GM21423 (cell line): ENCODE measurements around the gene DNAJC19.
A peak's percentile ranks its signal among the peaks of the same experiment; 100 is the strongest.

Experiments used
- ATAC-seq: cut with Tn5 transposase; IDR thresholded peaks from one replicate; pipeline ENCODE4 v1.9.1; 2021; ENCODE audit warnings: mild to moderate bottlenecking, moderate library complexity; ENCODE audit not compliant: unreplicated experiment

DNAJC19 gene

DNA sequence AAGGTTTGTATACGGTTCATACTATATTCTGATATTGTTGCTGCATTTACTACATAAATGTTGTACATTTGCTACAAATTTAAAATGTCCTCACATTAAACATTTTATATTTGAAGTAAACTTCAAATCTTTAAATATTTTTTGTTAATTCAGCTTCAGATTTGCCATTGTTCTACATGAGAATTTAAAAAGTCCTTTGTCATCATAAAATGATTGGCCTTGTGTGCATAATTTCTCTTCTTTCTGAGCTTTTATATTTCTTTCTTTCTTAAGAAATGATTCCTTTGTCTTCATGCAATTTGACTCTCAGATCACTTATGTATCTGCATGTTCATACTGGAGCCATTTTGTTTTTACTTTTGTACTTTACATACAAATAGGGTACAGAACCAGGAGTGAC lies 28.0 kb downstream of the DNAJC19 start:
- no peak for ATAC-seq

DNA sequence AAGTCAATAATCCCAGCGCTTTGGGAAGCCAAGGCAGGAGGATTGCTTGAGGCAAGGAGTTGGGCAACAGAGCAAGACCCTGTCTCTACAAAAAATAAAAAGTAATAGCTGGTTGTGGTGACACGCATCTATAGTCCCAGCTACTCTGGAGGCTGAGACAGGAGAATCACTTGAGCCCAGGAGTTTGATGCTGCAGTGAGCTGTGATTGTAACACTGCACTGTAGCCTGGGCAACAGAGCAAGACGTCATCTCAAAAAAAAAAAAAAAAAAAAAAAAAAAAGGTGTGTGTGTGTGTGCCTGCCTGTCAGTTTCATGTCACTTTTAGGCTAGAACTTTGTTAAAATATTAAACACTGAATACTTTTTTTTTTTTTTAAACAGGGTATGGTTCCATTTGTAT lies 28.4 kb downstream of the DNAJC19 start:
- ATAC-seq, result no peak

DNA sequence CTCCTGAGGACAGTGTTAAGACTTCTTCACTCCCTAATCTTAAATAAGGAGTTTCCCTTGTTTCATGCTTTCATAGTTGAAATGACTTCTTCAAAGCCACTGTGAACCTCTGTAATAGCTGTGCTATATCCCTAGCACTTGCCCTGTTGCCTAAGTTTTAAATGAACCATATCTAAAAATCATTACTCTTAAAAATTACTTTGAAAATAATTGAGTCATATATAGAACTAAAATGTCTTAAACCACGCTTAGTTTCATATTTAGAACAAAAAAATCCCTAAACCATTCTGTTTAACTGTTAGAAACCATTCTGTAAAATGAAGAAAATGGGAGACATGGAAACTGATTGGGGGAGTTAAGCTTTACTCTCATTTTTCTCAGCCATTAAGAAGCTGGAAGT lies 29.8 kb downstream of the DNAJC19 start:
- ATAC-seq, result no peak

DNA sequence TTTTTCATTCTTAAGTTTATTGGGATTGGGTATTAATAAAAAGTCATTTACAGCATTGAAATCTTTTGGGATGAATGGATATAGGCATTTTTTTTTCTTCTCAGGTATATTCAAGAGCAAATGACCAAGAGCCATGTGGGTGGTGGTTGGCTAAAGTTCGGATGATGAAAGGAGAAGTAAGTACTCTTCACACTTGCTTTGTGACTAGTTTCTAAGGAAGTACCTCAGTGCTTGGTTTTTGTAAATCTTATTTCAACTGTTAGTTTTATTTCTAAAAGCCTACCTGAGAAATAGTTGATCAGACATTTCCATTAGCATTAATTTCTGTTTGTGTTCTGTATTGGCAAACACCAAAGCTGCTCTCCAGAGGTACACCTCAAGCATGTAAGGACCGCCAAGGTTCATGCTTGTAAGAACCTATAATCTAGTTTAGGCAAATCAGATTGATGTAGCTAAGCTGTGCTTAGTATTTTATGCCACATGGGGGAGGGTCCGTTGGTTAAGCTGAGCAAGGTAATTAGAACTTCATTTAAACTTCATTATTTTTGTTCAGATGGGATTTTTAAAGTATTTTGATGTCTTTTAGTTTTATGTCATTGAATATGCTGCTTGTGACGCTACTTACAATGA lies 41.7 kb downstream of the DNAJC19 start:
- peak; percentile 58 for ATAC-seq

DNA sequence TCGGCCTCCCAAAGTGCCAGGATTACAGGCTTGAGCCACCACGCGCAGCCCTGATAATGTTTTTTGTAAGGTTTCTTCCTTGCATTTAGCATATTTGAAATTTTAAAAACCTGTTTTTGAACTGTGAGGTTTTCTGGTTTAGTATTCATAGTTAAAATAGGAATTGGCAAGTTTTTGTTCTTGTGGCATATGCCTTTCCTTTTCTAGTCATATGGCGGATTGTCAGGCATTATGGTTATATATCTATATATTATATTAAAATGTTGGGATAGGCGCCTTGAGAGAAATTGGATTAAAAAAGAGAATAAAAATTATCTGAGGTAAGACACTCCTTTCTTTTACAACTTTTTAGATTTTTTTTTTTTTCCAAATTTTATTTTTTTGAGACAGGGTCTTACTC lies 48.7 kb downstream of the DNAJC19 start:
- ATAC-seq, result no peak

DNA sequence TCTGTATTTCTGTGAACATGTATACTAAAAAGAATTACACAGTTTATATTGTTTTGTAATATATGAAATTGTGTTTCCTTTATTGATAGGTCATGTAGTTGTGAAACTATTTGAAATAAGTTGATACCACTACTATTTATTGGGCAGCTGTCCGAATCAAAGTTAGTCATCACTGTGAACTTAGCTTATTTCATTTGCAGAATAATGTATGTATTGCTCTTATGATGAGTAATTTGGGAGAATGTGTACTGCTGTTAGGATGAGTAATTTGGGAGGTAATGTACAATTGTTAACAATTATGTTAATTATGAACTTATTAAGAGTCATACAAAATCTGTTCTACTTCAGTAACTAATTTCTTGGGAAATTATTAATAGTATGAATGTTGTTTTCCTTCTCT lies 54.9 kb downstream of the DNAJC19 start:
- no peak for ATAC-seq
